Measurements from ENCODE around the gene SYN1.
A peak's percentile ranks its signal among the peaks of the same experiment; 100 is the strongest.
"Not testable (repeated sequence)": the region's sequence is repeated elsewhere in the genome, so short reads cannot be mapped to it uniquely, and the experiment has no call there.

The SYN1 gene

GRCh38 chrX:47619486-47620302 lies at the start of gene SYN1:
TSS of gene SYN1 (minus strand) at chrX:47619857. CDS start at chrX:47619728, 129 bp downstream.
- DNase-seq (ENCODE audit: low spot score), result peak; percentile 78

- not testable (repeated sequence) for DNase-seq (ENCODE audit: low spot score)
Measured at GRCh38 chrX:47665797-47666196, 46.1 kb upstream of the SYN1 start.

- no peak for DNase-seq (ENCODE audit: low spot score)
Measured at GRCh38 chrX:47664737-47665136, 45.1 kb upstream of the SYN1 start.

- no peak for DNase-seq (ENCODE audit: low spot score)
Measured at GRCh38 chrX:47662144-47662657, 42.5 kb upstream of the SYN1 start.

GRCh38 chrX:47661539-47661938 lies 41.9 kb upstream of the SYN1 start:
- no peak for DNase-seq (ENCODE audit: low spot score)

GRCh38 chrX:47659421-47659726 lies 39.7 kb upstream of the SYN1 start:
- DNase-seq (ENCODE audit: low spot score), result no peak

GRCh38 chrX:47658684-47659420 lies 39.2 kb upstream of the SYN1 start, which contains the start of gene UXT:
TSS of gene UXT (minus strand) at chrX:47659180. CDS start at chrX:47658927, 253 bp downstream.
- DNase-seq (ENCODE audit: low spot score), result peak; percentile 91

GRCh38 chrX:47658301-47658683 lies 38.6 kb upstream of the SYN1 start:
- DNase-seq (ENCODE audit: low spot score), result no peak

GRCh38 chrX:47651043-47651905 lies 31.6 kb upstream of the SYN1 start:
- no peak for DNase-seq (ENCODE audit: low spot score)

GRCh38 chrX:47650164-47651042 lies 30.7 kb upstream of the SYN1 start, which contains the start of gene ELK1:
TSS of gene ELK1 (minus strand) at chrX:47650563. CDS start at chrX:47641441, 9,122 bp downstream.
- DNase-seq (ENCODE audit: low spot score), result peak; percentile 98

GRCh38 chrX:47649781-47650163 lies 30.1 kb upstream of the SYN1 start:
- DNase-seq (ENCODE audit: low spot score), result no peak

- DNase-seq (ENCODE audit: low spot score), result no peak
Measured at GRCh38 chrX:47649271-47649670, 29.6 kb upstream of the SYN1 start.

GRCh38 chrX:47648376-47648775 lies 28.7 kb upstream of the SYN1 start:
- DNase-seq (ENCODE audit: low spot score), result no peak

GRCh38 chrX:47646636-47647035 lies 27.0 kb upstream of the SYN1 start:
- no peak for DNase-seq (ENCODE audit: low spot score)

GRCh38 chrX:47645530-47645929 lies 25.9 kb upstream of the SYN1 start:
- DNase-seq (ENCODE audit: low spot score), result no peak

- DNase-seq (ENCODE audit: low spot score), result no peak
Measured at GRCh38 chrX:47644557-47645091, 25.0 kb upstream of the SYN1 start.

GRCh38 chrX:47643926-47644325 lies 24.3 kb upstream of the SYN1 start:
- DNase-seq (ENCODE audit: low spot score), result no peak

GRCh38 chrX:47638816-47639215 lies 19.2 kb upstream of the SYN1 start:
- no peak for DNase-seq (ENCODE audit: low spot score)

- no peak for DNase-seq (ENCODE audit: low spot score)
Measured at GRCh38 chrX:47637546-47638195, 18.0 kb upstream of the SYN1 start.

- DNase-seq (ENCODE audit: low spot score), result no peak
Measured at GRCh38 chrX:47634871-47635575, 15.4 kb upstream of the SYN1 start.
